Vagina (tissue), 2 donors: ENCODE results near the gene COMMD3. TPM values are rescaled to one million over a fixed set of nuclear protein-coding genes. Genes with fewer than 3 reads are reported as not detected.
"Not testable (repeated sequence)": the region's sequence is repeated elsewhere in the genome, so short reads cannot be mapped to it uniquely, and the experiment has no call there.

Experiments
- DNase-seq, 2 donors: peaks; one replicate each; pipeline ENCODE4 v3.0.0-alpha.2; 2017; ENCODE audit errors: extremely low spot score in 2 of 2
- H3K27ac ChIP-seq: fragments of 200-600 bp; sonication (generic); one replicate; pipeline ENCODE4 v1.5.1; 2019
- H3K27me3 ChIP-seq: fragments of 200-600 bp; sonication (generic); one replicate; pipeline ENCODE4 v1.5.1; 2019
- H3K36me3 ChIP-seq, 2 donors: fragments of 200-600 bp; sonication (generic); one replicate each; pipeline ENCODE4 v1.5.1; 2017 to 2019
- H3K4me1 ChIP-seq: fragments of 200-600 bp; sonication (generic); one replicate; pipeline ENCODE4 v1.5.1; 2019
- H3K4me3 ChIP-seq, 2 donors: fragments of 200-600 bp; sonication (generic); 1 replicate in 1 of 2; 2 replicates in 1 of 2; pipeline ENCODE4 v1.5.1; 2016 to 2019
- H3K9me3 ChIP-seq: fragments of 200-600 bp; sonication (generic); one replicate; pipeline ENCODE4 v1.5.1; 2019
- CTCF ChIP-seq, 3 experiments: fragments of 450-650 bp in 2 of 3; fragments of 200-600 bp in 1 of 3; sonication (generic) in 1 of 3; IDR thresholded peaks; one replicate each; pipeline ENCODE4 v1.5.1; 2017 to 2019; ENCODE audit warnings: antibody characterized with exemption in 3 of 3, mild to moderate bottlenecking in 2 of 3, moderate library complexity in 2 of 3
- POLR2A ChIP-seq, 2 donors: fragments of 450-650 bp; IDR thresholded peaks; one replicate each; pipeline ENCODE4 v1.6.1; 2017; ENCODE audit warnings: antibody characterized with exemption in 2 of 2, mild to moderate bottlenecking in 2 of 2, moderate library complexity in 2 of 2
- POLR2AphosphoS5 ChIP-seq, 2 donors: sonication (generic); formaldehyde crosslinking; IDR thresholded peaks; one replicate each; pipeline ENCODE4 v1.9.0; 2017; ENCODE audit warnings: antibody characterized with exemption in 2 of 2, mild to moderate bottlenecking in 2 of 2, low read depth in 1 of 2; ENCODE audit not compliant: insufficient read depth in 1 of 2
- intact Hi-C: fragments of 100-400 bp; cut with DNase I; formaldehyde crosslinking; loops from one replicate; pipeline ENCODE4 v1.15.1; 2023
- total RNA-seq: library from RNA; depleted of rRNA; stranded (reverse); fragments of >200 nt; gene quantifications from one replicate; pipeline ENCODE4 v1.2.3, GENCODE V29; 2016

Gene COMMD3
- total RNA-seq, 1 donor from 2014 or later = 27.0 TPM

- H3K4me1 ChIP-seq = no peaks in the 10 kb centered on the region
- intact Hi-C loops = no loop called here
- TF ChIP-seq POLR2A (IDR thresholded peaks at IDR 0.05) (no peak), POLR2AphosphoS5 (IDR thresholded peaks at IDR 0.05; ENCODE audit: insufficient read depth in 1 of 2, low read depth in 1 of 2) (no peak), CTCF (IDR thresholded peaks at IDR 0.05) (no peak)
Measured at GRCh38 chr10:22356324-22356873, 40.2 kb downstream of the COMMD3 start.

GRCh38 chr10:22357770-22358169 lies 41.6 kb downstream of the COMMD3 start:
- DNase-seq, H3K27ac ChIP-seq, H3K9me3 ChIP-seq, H3K4me1 ChIP-seq, intact Hi-C loops, H3K36me3 ChIP-seq, H3K4me3 ChIP-seq, H3K27me3 ChIP-seq: not testable (repeated sequence)

More at GRCh38 chr10:22356324-22356873, 40.2 kb downstream of the COMMD3 start:
- Histone ChIP-seq H3K27me3 (no peaks in the 10 kb centered on the region), H3K36me3 (no peaks in the 10 kb centered on the region), H3K27ac (no peak overlapping the region), H3K9me3 (no peaks in the 10 kb centered on the region), H3K4me3 (no peak overlapping the region)
- no peak for DNase-seq

GRCh38 chr10:22363305-22363704 lies 47.1 kb downstream of the COMMD3 start:
- intact Hi-C loops = no loop called here
- H3K4me3 ChIP-seq = no peak overlapping the region
- H3K27me3 ChIP-seq = no peaks in the 10 kb centered on the region
- no peaks in the 10 kb centered on the region for H3K36me3 ChIP-seq
- no peaks in the 10 kb centered on the region for H3K4me1 ChIP-seq
- TF ChIP-seq POLR2AphosphoS5 (IDR thresholded peaks at IDR 0.05; ENCODE audit: insufficient read depth in 1 of 2, low read depth in 1 of 2) = no peak
- no peak for TF ChIP-seq CTCF (IDR thresholded peaks at IDR 0.05)
- no peak for TF ChIP-seq POLR2A (IDR thresholded peaks at IDR 0.05)
- H3K9me3 ChIP-seq = no peaks in the 10 kb centered on the region
- no peak for DNase-seq
- H3K27ac ChIP-seq = no peak overlapping the region

GRCh38 chr10:22364407-22365140 lies 48.4 kb downstream of the COMMD3 start:
- TF ChIP-seq CTCF (IDR thresholded peaks at IDR 0.05) = no peak
- no peak for TF ChIP-seq POLR2A (IDR thresholded peaks at IDR 0.05)
- no peak for TF ChIP-seq POLR2AphosphoS5 (IDR thresholded peaks at IDR 0.05; ENCODE audit: insufficient read depth in 1 of 2, low read depth in 1 of 2)
- H3K4me3 ChIP-seq = no peak overlapping the region
- no peak for DNase-seq
- H3K36me3 ChIP-seq = no peaks in the 10 kb centered on the region
- H3K27ac ChIP-seq = no peak overlapping the region
- no peaks in the 10 kb centered on the region for H3K9me3 ChIP-seq
- no peaks in the 10 kb centered on the region for H3K27me3 ChIP-seq
- intact Hi-C loops = no loop called here
- H3K4me1 ChIP-seq = no peaks in the 10 kb centered on the region

- no peaks in the 10 kb centered on the region for H3K9me3 ChIP-seq
- H3K4me3 ChIP-seq = no peak overlapping the region
- no peaks in the 10 kb centered on the region for H3K36me3 ChIP-seq
- H3K27me3 ChIP-seq = no peaks in the 10 kb centered on the region
- no peak for DNase-seq
- H3K27ac ChIP-seq = no peak overlapping the region
- TF ChIP-seq CTCF (IDR thresholded peaks at IDR 0.05) = no peak
- TF ChIP-seq POLR2AphosphoS5 (IDR thresholded peaks at IDR 0.05; ENCODE audit: insufficient read depth in 1 of 2, low read depth in 1 of 2) = no peak
- no peak for TF ChIP-seq POLR2A (IDR thresholded peaks at IDR 0.05)
- H3K4me1 ChIP-seq = no peaks in the 10 kb centered on the region
- intact Hi-C loops = no loop called here
Measured at GRCh38 chr10:22365233-22365632, 49.0 kb downstream of the COMMD3 start.
